HepG2 (cell line): ENCODE data around the gene WDSUB1. TPM values are rescaled to one million over a fixed set of nuclear protein-coding genes. Genes with fewer than 3 reads are reported as not detected.
A peak's percentile ranks its signal among the peaks of the same experiment; 100 is the strongest.

Source experiments
- EED ChIP-seq: sonication (generic); formaldehyde crosslinking; IDR thresholded peaks from 2 replicates; pipeline ENCODE4 v1.5.0; 2020; ENCODE audit warnings: mild to moderate bottlenecking, missing genetic modification reagents
- ELF1 ChIP-seq: sonication (generic); formaldehyde crosslinking; IDR thresholded peaks from 2 replicates; pipeline ENCODE4 v1.4.0; 2020; ENCODE audit warnings: missing genetic modification reagents
- KDM1A ChIP-seq: IDR thresholded peaks from 2 replicates; pipeline ENCODE4 v1.6.1; 2016; ENCODE audit warnings: missing compliant biosample characterization
- MAZ ChIP-seq, 2 experiments: sonication (generic) in 1 of 2; formaldehyde crosslinking in 1 of 2; IDR thresholded peaks; 2 replicates each; pipeline versions ENCODE4 v1.5.0 to v1.6.1; 2012 to 2020; ENCODE audit warnings: low read depth in 2 of 2, mild to moderate bottlenecking in 2 of 2, borderline replicate concordance in 1 of 2, improper control_type of control experiment in 1 of 2, low read length in 1 of 2, missing genetic modification reagents in 1 of 2, moderate library complexity in 1 of 2
- RCOR2 ChIP-seq: IDR thresholded peaks from 2 replicates; pipeline ENCODE4 v1.6.1; 2016; ENCODE audit warnings: missing biosample characterization, missing genetic modification reagents
- SAP130 ChIP-seq: IDR thresholded peaks from 2 replicates; pipeline ENCODE4 v1.6.1; 2016; ENCODE audit warnings: low read depth
- SKI ChIP-seq: fragments of 450-650 bp; IDR thresholded peaks from one replicate; pipeline ENCODE4 v1.6.1; 2018; ENCODE audit warnings: mild to moderate bottlenecking; ENCODE audit not compliant: partially characterized antibody
- SOX5 ChIP-seq: IDR thresholded peaks from 2 replicates; pipeline ENCODE4 v1.6.1; 2016; ENCODE audit warnings: borderline replicate concordance
- ZNF160 ChIP-seq: sonication (generic); formaldehyde crosslinking; IDR thresholded peaks from 2 replicates; pipeline ENCODE4 v1.8.0; 2022; ENCODE audit warnings: mild to moderate bottlenecking, inconsistent platforms, missing genetic modification reagents
- ZNF33A ChIP-seq: sonication (generic); formaldehyde crosslinking; IDR thresholded peaks from 2 replicates; pipeline ENCODE4 v1.5.1; 2020; ENCODE audit warnings: missing genetic modification reagents, mild to moderate bottlenecking, moderate library complexity, borderline replicate concordance
- ZNF350 ChIP-seq: sonication (generic); formaldehyde crosslinking; IDR thresholded peaks from 2 replicates; pipeline ENCODE4 v1.4.0; 2020; ENCODE audit warnings: mild to moderate bottlenecking, low read depth, missing genetic modification reagents, borderline replicate concordance
- ZNF432 ChIP-seq: sonication (generic); formaldehyde crosslinking; IDR thresholded peaks from 2 replicates; pipeline ENCODE4 v1.5.0; 2020; ENCODE audit warnings: missing genetic modification reagents, mild to moderate bottlenecking, borderline replicate concordance
- polyA plus RNA-seq, 8 experiments: library from polyadenylated mRNA; depleted of rRNA in 3 of 8; stranded (reverse) in 7 of 8; unstranded in 1 of 8; fragments of >200 nt; fragmentation: Illumina TruSeq in 4 of 8; extraction: Trizol in 4 of 8; gene quantifications; 2 replicates each; pipeline versions ENCODE4 v1.2.1 to v1.2.3, GENCODE V29; 2011 to 2016; ENCODE audit warnings: low read depth in 4 of 8, missing spikeins in 1 of 8, mixed read lengths in 1 of 8; ENCODE audit not compliant: insufficient read depth in 1 of 8
- total RNA-seq, 5 experiments: library from RNA; depleted of rRNA; stranded (reverse); fragments of >200 nt; fragmentation: Illumina TruSeq; extraction: Trizol; gene quantifications; 2 replicates each; pipeline ENCODE4 v1.2.3, GENCODE V29; 2016; ENCODE audit warnings: low read depth in 1 of 5
- TF ChIP-seq, protein P1 (sequence below): sonication (generic); formaldehyde crosslinking; IDR thresholded peaks from one replicate; pipeline ENCODE4 v1.5.1; 2020; ENCODE audit warnings: mild to moderate bottlenecking, missing genetic modification reagents; ENCODE audit errors: not compliant biosample characterization
- TF ChIP-seq, protein P2 (sequence below): sonication (generic); formaldehyde crosslinking; IDR thresholded peaks from 2 replicates; pipeline ENCODE4 v1.5.1; 2020; ENCODE audit warnings: mild to moderate bottlenecking, missing genetic modification reagents, moderate library complexity
- TF ChIP-seq, protein P3 (sequence below): sonication (generic); formaldehyde crosslinking; IDR thresholded peaks from 2 replicates; pipeline ENCODE4 v1.4.0; 2020; ENCODE audit warnings: missing genetic modification reagents
- TF ChIP-seq, protein P4 (sequence below): sonication (generic); formaldehyde crosslinking; IDR thresholded peaks from 2 replicates; pipeline ENCODE4 v1.4.0; 2020; ENCODE audit warnings: mild to moderate bottlenecking, missing genetic modification reagents

Gene WDSUB1
- total and polyA plus RNA-seq, 2 of the 13 experiments (the other 11 are each of a cell fraction or from before 2014, with no cell fraction given), result 10.1 to 10.7 TPM

DNA sequence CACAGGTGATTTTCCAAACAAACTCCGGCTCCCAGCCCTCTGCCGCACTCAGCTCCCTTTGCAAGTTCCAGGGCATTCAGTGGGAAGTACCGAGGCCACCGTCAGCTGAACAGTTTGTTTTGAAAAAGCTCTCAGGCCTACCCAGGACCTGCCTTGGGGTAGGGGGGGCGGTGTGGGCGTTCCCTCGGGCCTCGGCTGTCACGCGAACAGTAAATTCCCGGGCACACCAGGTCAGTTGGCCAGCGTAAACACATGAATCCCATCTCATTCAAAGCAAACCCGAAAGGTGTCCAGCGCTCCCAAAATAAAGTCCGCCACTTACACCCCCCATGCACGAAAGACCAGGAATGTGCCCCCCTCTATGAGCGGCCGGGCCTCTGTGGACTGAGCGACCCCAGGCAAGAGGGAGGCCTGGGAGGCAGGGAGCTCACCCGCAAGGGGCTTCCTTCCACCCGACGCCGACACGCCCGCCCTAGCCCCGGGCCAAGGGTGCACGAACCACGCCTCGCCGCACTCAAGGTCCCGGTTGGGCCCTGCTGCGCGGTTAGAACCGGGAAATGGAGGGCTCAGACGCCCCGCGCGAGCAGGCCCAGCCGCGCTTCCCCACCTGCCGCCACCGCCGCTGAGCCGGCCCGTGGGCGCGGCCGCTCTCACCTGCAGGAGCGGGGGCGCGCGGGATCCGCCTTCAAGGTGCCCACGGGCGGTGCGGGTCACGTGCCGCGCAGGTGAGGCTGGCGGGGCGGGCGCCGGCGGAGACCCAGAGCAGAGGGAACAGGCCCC lies at the start of gene WDSUB1 (continued):
- TF ChIP-seq, protein P1, sequence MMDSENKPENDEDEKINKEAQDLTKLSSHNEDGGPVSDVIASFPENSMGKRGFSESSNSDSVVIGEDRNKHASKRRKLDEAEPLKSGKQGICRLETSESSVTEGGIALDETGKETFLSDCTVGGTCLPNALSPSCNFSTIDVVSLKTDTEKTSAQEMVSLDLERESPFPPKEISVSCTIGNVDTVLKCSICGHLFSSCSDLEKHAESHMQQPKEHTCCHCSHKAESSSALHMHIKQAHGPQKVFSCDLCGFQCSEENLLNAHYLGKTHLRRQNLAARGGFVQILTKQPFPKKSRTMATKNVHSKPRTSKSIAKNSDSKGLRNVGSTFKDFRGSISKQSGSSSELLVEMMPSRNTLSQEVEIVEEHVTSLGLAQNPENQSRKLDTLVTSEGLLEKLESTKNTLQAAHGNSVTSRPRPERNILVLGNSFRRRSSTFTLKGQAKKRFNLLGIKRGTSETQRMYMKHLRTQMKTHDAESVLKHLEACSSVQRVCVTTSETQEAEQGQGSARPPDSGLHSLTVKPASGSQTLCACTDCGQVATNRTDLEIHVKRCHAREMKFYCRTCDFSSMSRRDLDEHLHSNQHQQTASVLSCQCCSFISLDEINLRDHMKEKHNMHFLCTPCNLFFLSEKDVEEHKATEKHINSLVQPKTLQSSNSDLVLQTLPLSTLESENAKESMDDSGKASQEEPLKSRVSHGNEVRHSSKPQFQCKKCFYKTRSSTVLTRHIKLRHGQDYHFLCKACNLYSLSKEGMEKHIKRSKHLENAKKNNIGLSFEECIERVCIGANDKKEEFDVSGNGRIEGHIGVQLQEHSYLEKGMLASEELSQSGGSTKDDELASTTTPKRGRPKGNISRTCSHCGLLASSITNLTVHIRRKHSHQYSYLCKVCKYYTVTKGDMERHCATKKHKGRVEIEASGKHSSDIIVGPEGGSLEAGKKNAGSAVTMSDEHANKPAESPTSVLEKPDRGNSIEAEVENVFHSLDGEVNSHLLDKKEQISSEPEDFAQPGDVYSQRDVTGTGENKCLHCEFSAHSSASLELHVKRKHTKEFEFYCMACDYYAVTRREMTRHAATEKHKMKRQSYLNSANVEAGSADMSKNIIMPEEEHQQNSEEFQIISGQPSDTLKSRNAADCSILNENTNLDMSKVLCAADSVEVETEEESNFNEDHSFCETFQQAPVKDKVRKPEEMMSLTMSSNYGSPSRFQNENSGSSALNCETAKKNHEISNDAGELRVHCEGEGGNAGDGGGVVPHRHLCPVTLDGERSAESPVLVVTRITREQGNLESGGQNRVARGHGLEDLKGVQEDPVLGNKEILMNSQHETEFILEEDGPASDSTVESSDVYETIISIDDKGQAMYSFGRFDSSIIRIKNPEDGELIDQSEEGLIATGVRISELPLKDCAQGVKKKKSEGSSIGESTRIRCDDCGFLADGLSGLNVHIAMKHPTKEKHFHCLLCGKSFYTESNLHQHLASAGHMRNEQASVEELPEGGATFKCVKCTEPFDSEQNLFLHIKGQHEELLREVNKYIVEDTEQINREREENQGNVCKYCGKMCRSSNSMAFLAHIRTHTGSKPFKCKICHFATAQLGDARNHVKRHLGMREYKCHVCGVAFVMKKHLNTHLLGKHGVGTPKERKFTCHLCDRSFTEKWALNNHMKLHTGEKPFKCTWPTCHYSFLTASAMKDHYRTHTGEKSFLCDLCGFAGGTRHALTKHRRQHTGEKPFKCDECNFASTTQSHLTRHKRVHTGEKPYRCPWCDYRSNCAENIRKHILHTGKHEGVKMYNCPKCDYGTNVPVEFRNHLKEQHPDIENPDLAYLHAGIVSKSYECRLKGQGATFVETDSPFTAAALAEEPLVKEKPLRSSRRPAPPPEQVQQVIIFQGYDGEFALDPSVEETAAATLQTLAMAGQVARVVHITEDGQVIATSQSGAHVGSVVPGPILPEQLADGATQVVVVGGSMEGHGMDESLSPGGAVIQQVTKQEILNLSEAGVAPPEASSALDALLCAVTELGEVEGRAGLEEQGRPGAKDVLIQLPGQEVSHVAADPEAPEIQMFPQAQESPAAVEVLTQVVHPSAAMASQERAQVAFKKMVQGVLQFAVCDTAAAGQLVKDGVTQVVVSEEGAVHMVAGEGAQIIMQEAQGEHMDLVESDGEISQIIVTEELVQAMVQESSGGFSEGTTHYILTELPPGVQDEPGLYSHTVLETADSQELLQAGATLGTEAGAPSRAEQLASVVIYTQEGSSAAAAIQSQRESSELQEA (CRISPR knock-in tag), result peak; percentile 75
- TF ChIP-seq MAZ (IDR thresholded peaks at IDR 0.05; ENCODE audit: borderline replicate concordance, low read depth, low read length) (no peak), MAZ (CRISPR knock-in tag; IDR thresholded peaks at IDR 0.05; ENCODE audit: low read depth) (peak; percentile 91), SKI (no peak), ZNF350 (CRISPR knock-in tag) (no peak), SAP130 (CRISPR knock-in tag) (peak; percentile 76), ZNF160 (CRISPR knock-in tag) (peak; percentile 61; the same call in 1 of the 2 replicates), KDM1A (CRISPR knock-in tag) (no peak), ZNF33A (CRISPR knock-in tag) (no peak), ZNF432 (CRISPR knock-in tag) (no peak), SOX5 (CRISPR knock-in tag) (peak; percentile 43), ELF1 (CRISPR knock-in tag) (peak; percentile 24; the same call in 1 of the 2 replicates), RCOR2 (no peak), EED (no peak; the same call in 1 of the 2 replicates)
- TF ChIP-seq, protein P2, sequence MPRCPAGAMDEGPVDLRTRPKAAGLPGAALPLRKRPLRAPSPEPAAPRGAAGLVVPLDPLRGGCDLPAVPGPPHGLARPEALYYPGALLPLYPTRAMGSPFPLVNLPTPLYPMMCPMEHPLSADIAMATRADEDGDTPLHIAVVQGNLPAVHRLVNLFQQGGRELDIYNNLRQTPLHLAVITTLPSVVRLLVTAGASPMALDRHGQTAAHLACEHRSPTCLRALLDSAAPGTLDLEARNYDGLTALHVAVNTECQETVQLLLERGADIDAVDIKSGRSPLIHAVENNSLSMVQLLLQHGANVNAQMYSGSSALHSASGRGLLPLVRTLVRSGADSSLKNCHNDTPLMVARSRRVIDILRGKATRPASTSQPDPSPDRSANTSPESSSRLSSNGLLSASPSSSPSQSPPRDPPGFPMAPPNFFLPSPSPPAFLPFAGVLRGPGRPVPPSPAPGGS (CRISPR knock-in tag), result peak; percentile 99
- TF ChIP-seq, protein P3, sequence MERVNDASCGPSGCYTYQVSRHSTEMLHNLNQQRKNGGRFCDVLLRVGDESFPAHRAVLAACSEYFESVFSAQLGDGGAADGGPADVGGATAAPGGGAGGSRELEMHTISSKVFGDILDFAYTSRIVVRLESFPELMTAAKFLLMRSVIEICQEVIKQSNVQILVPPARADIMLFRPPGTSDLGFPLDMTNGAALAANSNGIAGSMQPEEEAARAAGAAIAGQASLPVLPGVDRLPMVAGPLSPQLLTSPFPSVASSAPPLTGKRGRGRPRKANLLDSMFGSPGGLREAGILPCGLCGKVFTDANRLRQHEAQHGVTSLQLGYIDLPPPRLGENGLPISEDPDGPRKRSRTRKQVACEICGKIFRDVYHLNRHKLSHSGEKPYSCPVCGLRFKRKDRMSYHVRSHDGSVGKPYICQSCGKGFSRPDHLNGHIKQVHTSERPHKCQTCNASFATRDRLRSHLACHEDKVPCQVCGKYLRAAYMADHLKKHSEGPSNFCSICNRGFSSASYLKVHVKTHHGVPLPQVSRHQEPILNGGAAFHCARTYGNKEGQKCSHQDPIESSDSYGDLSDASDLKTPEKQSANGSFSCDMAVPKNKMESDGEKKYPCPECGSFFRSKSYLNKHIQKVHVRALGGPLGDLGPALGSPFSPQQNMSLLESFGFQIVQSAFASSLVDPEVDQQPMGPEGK, result peak; percentile 73
- TF ChIP-seq, protein P4, sequence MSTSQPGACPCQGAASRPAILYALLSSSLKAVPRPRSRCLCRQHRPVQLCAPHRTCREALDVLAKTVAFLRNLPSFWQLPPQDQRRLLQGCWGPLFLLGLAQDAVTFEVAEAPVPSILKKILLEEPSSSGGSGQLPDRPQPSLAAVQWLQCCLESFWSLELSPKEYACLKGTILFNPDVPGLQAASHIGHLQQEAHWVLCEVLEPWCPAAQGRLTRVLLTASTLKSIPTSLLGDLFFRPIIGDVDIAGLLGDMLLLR, result peak; percentile 71; the same call in 1 of the 2 replicates
